ENCODE data around the gene CHAC1. TPM values are rescaled to one million over a fixed set of nuclear protein-coding genes. Genes with fewer than 3 reads are reported as not detected.

CHAC1 gene
- total and polyA plus RNA-seq, 11 donors: 0.72 to 6.1 (median 2.4) TPM

GRCh38 chr15:40926659-40927494 lies 26.4 kb upstream of the CHAC1 start:
- DNase-seq (peak in 1 of 5 donors; percentile 21), ATAC-seq (no peak)
- peak overlapping the region in 7 of 12 donors; percentile 56 to 79 (median 70) for H3K4me3 ChIP-seq
- H3K27ac ChIP-seq: peak overlapping the region in 2 of 12 donors; percentile 75 to 87
- peaks cover 0 to 8% (median 0%) of the 10 kb centered on the region in 9 donors for H3K36me3 ChIP-seq
- no peak for TF ChIP-seq POLR2A (IDR thresholded peaks at IDR 0.05)
- TF ChIP-seq CTCF (IDR thresholded peaks at IDR 0.05): no peak
- H3K4me1 ChIP-seq: peaks cover 3 to 66% (median 48%) of the 10 kb centered on the region in 12 donors
- no peaks in the 10 kb centered on the region for H3K9me3 ChIP-seq
- intact Hi-C loops (cut with DNase I): loop anchor here in 1 of 10 donors (5.0 kb wide), 1 partner anchor 95 kb away; no protein-coding TSS in a partner anchor
- WGBS, 4 donors: 29 to 62% (median 45%) methylated on average over 27 to 33 of the region's 33 CpGs
- H3K27me3 ChIP-seq: peaks cover 3 to 69% (median 23%) of the 10 kb centered on the region in 9 donors

- TF ChIP-seq POLR2A (IDR thresholded peaks at IDR 0.05) (no peak), CTCF (IDR thresholded peaks at IDR 0.05) (no peak)
- 7 to 19% (median 11%) methylated on average over 22 to 24 of the region's 24 CpGs for WGBS, 4 donors
- ATAC-seq (no peak), DNase-seq (peak in 1 of 5 donors; percentile 34)
- Histone ChIP-seq H3K9me3 (no peaks in the 10 kb centered on the region), H3K36me3 (peaks cover 0 to 14% (median 0%) of the 10 kb centered on the region in 9 donors), H3K4me3 (peak overlapping the region in 10 of 12 donors; percentile 56 to 85 (median 70)), H3K27ac (peak overlapping the region in 4 of 12 donors; percentile 73 to 90 (median 81)), H3K4me1 (peaks cover 3 to 68% (median 46%) of the 10 kb centered on the region in 12 donors), H3K27me3 (peaks cover 3 to 75% (median 23%) of the 10 kb centered on the region in 9 donors)
- intact Hi-C loops (cut with DNase I): loop anchor here in 1 of 10 donors (5.0 kb wide), 1 partner anchor 95 kb away; no protein-coding TSS in a partner anchor
Measured at GRCh38 chr15:40927495-40927872, 25.8 kb upstream of the CHAC1 start.

- peaks cover 3 to 79% (median 23%) of the 10 kb centered on the region in 9 donors for H3K27me3 ChIP-seq
- TF ChIP-seq CTCF (IDR thresholded peaks at IDR 0.05): no peak
- TF ChIP-seq POLR2A (IDR thresholded peaks at IDR 0.05): no peak
- peak in 1 of 4 donors; percentile 1 for ATAC-seq
- H3K4me1 ChIP-seq: peaks cover 3 to 74% (median 47%) of the 10 kb centered on the region in 12 donors
- H3K27ac ChIP-seq: peak overlapping the region in 10 of 12 donors; percentile 30 to 90 (median 74)
- 1 to 2% (median 1%) methylated on average over 37 to 68 of the region's 68 CpGs for WGBS, 4 donors
- peak in 2 of 5 donors; percentile 32 to 60 for DNase-seq
- H3K36me3 ChIP-seq: peaks cover 0 to 20% (median 0%) of the 10 kb centered on the region in 9 donors
- intact Hi-C loops (cut with DNase I): loop anchor here in 3 of 10 donors (2.0 to 5.0 kb wide), 3 partner anchors 13 to 94 kb away; no protein-coding TSS in a partner anchor
- H3K4me3 ChIP-seq: peak overlapping the region; percentile 22 to 85 (median 70)
- no peaks in the 10 kb centered on the region for H3K9me3 ChIP-seq
Measured at GRCh38 chr15:40927873-40928806, 25.1 kb upstream of the CHAC1 start.
